GM18951 (cell line): ENCODE results near the gene STPG2.
A peak's percentile ranks its signal among the peaks of the same experiment; 100 is the strongest.

Experiments
- POLR2A ChIP-seq: IDR thresholded peaks from 4 replicates; pipeline ENCODE4 v1.6.1; 2011; ENCODE audit warnings: mild to moderate bottlenecking; ENCODE audit not compliant: insufficient read length, insufficient read depth; ENCODE audit errors: extremely low read depth
- in situ Hi-C: fragments of 300-500 bp; cut with MboI; formaldehyde crosslinking; loops from one replicate; pipeline ENCODE4 v1.12.0; 2022; ENCODE audit warnings: low sequenced_read_pairs, mixed read lengths, inconsistent platforms; ENCODE audit not compliant: unreplicated experiment

The STPG2 gene

DNA sequence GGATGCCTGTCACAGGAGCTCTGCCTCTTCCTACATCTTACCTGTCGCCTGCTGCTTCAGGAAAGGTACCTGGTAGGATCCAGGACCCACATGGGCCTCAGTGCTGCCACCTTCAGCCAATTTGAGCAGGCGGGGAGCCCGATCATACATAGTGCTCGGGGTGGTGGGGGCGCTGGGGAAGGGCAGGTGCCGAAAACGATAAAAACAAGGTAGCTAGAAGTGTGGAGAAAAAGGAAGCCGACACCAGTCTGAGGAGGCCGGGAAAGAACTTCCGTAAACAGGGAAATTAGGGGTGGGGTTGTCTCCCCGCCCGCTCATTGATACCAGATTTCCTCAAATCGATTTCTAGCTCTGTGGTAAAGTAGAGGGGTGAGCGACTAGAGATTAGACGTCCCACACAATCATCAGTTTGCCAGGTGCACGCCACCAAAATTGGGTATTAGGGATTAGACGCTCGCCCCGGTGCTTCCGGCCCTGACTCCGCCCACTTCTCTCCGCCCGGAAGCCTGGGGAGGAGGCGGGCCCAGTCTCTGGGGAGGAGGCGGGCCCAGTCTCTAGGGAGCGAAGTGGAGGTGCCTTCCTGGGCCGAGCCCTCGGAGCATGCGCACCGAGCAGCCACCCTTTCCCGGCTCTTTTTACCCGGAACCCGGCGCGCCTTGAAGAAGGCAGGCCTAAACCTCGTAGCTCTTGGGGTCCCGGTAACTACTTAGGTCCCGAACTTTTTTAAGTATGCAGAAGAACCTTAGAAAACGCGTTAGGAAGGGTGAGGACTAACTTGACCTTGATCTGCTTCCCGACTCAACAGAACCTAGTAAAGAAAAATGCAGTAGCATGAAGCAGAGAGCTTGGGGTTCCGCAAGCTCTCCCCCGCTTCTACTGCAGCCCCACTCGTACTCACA lies at the start of gene STPG2:
Gene STPG2, minus strand, starts transcription at position 476 of the 899 bp plus-strand sequence.
- in situ Hi-C loops = no loop called here
- TF ChIP-seq POLR2A = peak; percentile 82

DNA sequence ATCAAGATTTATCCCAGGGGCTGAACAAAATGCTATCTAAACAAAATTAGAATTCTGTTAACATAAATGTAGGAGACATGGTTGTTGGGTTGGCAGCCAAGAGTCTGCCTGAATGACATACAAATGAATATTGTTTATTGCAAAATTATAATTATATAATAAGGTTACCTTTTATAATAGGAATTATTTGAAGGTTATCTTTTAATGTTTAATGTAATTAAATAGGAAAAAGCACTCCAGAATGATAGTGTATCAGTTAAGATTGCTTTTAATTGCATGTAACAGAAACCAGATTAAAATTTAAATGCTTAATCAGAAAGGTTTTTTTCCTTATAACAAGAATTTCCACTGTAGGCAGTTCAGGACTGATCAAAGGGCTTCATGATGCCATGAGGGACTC lies 42.0 kb upstream of the STPG2 start:
- no peak for TF ChIP-seq POLR2A
- in situ Hi-C loops = no loop called here

DNA sequence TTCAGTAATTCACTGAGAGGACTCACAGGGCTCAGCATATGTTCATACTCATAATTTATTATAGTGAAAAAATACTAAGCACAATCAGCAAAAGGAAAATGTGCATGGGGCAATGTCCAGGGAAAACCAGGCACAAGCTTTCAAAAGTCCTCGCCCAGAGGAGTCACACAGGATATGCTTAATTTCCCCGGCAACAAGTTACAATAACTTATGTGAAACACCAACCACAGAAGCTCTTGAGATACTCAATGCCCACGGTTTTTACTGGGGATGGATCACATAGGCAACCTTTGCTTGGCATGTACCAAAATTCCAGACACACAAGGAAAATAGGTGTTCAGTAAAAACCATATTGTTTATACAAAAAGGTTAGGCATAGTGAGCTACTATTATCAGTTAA lies 38.5 kb upstream of the STPG2 start:
- TF ChIP-seq POLR2A = no peak
- in situ Hi-C loops = no loop called here

DNA sequence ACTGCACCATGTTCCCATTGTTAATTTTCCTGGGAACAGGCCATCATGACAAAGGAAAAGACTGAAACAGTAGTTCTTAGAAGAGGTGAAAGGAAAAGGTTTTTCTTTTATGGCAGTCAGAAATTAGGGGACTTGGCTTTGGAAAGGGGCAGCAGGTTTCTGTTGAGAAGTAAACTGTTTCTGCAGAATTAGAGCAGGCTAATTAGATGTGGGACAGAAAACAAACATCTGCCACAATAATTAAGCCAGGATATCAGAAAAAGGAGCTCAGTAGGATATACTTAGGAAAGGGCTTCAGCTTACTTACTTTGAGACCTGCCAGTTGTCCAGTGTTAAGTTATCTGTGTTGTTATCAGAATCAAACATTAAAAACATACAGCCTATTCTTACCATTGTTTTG lies 36.7 kb upstream of the STPG2 start:
- in situ Hi-C loops = no loop called here
- TF ChIP-seq POLR2A = no peak

DNA sequence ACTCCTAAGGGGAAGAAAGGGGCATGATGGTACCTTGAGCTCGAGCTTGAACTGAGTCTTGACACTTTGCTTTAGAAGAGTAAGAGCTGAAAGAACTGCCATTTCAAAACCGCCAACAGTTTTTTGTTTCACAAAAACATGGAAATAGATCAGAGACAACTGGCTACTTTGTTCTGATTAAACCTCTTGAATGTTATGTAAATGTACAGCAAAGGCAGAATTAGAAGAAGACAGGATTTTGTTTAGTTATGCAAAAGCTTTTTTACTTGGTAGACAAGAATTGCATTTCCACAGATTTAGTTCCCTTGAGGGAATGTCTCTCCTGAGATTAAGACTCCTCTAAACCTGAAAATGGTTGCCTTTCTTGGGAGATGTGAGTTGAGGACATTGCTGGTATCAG lies 33.3 kb upstream of the STPG2 start:
- in situ Hi-C loops = no loop called here
- no peak for TF ChIP-seq POLR2A

DNA sequence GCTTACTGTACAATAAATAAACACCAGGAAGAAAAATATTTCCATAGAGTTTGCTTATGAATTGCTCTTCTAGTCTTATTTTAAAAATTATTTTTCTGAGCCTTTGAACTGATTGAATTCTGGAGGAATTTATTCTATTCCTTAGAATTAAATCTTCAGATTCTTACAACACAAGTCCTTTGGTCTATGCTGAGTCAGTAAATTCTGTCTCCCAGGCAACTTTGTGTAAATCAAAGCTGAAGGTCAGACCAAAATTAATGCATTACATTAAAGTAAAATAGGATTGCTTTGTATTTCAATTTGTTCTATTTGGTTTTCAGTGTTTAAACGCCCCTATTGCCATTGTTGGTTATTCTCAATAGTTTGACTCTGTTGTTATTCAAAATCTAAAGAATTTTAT lies 26.8 kb upstream of the STPG2 start:
- in situ Hi-C loops = no loop called here
- no peak for TF ChIP-seq POLR2A

DNA sequence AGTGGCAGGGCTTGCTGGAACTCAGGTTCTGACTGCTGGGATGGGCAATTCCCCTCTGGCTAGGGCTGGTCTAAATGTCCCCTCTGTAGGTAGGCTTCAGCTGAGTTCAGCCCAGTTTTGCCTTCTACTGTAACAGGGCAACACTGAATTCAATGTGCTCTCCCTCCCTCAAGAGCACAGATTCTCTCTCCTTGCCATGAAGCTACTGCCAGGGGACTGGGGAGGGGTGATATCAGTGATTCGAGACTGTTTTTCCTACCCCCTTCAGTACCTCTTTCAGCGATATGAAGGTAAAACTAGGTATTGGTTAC lies 23.4 kb upstream of the STPG2 start:
- in situ Hi-C loops = no loop called here
- no peak for TF ChIP-seq POLR2A

DNA sequence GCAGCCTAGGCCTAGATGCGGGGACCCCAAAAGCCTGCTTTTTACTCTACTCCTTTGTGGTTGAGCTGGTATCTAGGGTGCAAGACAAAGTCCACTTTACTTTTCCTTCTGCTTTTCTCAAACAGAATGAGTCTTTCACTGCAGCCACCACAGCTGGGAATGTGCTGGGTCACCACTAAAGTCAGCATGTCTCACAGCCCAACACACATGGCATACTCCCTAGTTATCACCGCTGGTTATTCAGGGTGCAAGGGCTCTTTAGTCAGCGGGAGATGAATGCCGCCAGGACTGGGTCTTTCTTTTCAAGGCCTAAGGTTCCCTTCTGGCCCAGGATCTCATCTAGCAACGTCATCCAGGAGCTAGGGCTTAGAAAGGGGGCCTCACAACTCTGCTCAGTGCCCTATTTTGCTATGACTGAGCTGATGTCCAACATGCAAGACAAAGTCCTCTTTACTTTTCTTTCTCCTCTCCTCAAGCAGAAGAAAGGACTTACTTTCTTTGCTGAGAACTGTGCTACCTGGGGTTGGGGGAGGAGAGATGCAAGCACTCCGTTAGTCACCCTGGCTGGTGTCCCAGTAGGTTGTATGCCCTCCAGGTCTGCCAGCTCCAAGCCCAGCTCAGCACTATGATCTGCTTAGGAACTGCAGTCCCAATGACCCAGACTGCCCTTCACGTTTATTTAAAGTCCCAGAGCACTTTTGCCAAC lies 22.9 kb upstream of the STPG2 start:
- in situ Hi-C loops = no loop called here
- TF ChIP-seq POLR2A = no peak

DNA sequence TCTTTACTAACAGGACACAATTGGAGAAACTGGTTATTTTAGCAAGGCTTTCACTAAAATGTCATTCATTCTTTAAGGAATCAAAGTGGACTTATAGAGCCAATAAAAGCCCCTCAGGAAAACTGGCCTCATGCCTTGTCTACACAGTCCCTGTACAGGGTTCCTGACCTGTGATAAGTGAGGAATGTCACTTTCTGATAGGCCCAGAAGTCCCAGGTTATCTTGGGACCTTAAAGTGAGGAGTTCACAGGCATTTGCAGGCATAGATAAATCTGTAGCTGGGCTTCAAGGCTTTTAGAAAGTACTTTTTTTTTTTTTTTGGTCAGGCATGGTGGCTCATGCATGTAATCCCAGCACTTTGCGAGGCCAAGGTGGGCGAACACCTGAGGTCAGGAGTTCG lies 19.4 kb upstream of the STPG2 start:
- no peak for TF ChIP-seq POLR2A
- in situ Hi-C loops = no loop called here

DNA sequence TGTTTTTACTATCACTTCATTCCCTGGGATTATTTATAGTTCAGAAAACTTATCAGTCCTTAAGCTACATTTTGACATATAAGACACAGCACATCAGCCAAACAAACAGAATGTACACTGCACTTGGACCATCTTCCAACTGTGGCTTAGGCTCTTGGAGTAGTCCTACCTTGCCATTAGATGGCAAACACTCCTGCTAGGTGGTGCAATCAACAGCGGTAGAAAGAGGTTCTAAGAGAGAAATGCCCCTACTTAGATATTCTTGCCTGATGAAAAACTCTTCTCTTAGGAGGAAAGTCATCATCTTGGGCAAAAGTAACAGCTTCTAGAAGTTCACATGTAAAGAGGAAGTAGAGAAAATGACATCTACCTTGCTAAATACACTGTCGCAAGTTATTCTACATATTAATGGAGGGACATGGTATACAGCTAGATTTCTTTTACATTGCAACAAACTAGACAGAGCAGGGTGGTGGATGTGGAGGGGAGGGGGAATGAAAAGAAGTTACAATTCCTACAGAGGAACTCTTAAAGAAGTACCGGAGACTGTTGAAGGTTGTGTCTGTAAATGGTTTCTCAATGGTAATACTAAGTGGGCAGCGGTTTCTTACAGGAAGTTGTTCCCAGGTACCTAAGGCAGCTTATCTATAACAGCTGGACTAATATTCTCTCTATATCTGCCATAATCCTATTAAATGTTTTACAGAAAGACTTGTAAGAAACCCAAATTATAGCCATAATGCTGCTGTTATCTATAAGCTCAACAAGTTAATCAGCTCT lies 8.1 kb upstream of the STPG2 start:
- in situ Hi-C loops = no loop called here
- no peak for TF ChIP-seq POLR2A

DNA sequence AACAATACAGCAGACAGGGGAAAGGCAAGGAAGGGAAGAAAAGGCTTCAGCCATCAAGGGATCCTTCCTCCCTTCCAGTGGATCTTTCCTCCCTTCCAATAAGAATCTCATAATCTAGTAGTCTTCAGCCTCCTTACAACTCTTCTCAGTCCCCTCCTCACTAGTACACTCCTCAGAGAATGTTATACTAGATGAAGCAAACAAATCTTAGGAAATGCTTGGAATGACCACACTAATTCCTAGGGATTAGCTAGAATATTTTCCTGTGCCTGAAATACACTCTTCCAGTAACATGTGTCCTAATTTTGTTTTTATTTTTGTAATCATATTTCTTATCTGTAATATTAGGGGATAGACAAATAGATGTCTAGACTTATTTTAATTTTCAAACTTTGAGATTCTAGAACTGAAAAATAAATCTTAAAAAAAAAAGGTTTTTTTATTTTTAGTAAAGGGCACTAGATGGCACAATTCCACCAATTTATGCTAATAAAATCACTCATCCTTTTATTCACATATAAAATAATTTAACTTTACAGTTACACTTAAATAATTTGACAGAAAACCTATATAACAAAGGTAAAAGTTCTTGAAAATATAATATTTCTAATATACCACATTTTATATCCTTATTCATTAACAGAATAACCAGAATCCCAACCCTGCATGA lies 7.0 kb upstream of the STPG2 start:
- in situ Hi-C loops = no loop called here
- no peak for TF ChIP-seq POLR2A

DNA sequence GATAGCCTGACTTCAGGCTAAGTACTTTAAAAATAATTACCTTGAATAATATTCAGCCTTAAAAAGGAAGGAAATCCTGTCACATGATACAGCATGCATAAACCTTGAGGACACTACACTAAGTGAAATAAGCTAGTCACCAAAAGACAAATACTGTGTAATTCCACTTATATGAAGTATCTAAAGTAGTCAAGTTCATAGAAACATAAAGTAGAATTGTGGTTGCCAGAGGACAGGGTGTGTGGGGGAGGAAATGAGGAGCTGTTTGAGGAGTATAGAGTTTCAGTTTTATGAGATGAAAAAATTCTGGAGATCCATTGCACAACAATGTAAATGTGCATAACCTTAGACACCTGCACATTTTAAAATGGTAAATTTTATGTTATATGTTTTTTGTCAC lies 5.6 kb upstream of the STPG2 start:
- TF ChIP-seq POLR2A = no peak
- in situ Hi-C loops = no loop called here

DNA sequence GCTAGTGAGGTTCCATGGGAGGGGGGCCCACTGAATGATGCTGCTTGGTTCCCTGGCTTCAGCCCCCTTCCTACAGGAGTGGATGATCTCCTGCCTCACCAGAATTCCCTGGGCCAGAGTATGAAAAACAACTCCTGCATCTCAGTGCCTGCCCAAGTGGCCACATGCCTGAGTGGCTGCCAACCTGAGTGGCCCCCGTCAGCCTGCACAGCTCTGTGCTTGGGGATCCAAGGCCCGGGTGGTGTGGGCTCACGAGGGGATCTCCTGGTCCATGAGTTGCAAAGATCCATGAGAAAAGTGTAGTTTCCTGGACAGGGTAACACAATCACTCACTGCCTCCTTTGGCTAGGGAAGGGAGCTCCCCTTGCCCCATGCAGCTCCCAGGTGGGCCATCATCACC lies 17.1 kb downstream of the STPG2 start:
- in situ Hi-C loops = no loop called here
- no peak for TF ChIP-seq POLR2A
